ENCODE results near the gene PCGF1. TPM values are rescaled to one million over a fixed set of nuclear protein-coding genes. Genes with fewer than 3 reads are reported as not detected.

The PCGF1 gene
- total and polyA plus RNA-seq, 2 of the 13 experiments (the other 11 are each of a cell fraction or from before 2014, with no cell fraction given): 20.4 to 22.6 TPM

Other genes starting within 250 kb of the PCGF1 start
- gene SLC4A5, start 164.3 kb downstream of the PCGF1 start, total RNA-seq (2016; rRNA removed; fragmentation: Illumina TruSeq; extraction: Trizol): 0.25 TPM in 1 of 2 replicates, not detected in the other
- gene SLC4A5, start 164.3 kb downstream of the PCGF1 start, polyA plus RNA-seq (2011; rRNA removed): 0.50 and 0.51 TPM in 2 replicates
- gene DCTN1, start 127.4 kb downstream of the PCGF1 start, total RNA-seq (2016; rRNA removed; fragmentation: Illumina TruSeq; extraction: Trizol): 109 and 122 TPM in 2 replicates
- gene DCTN1, start 127.4 kb downstream of the PCGF1 start, polyA plus RNA-seq (2011; rRNA removed): 73.2 and 82.4 TPM in 2 replicates
- 0.13 and 0.15 TPM in 2 replicates for gene C2orf81, start 86.1 kb downstream of the PCGF1 start, total RNA-seq (2016; rRNA removed; fragmentation: Illumina TruSeq; extraction: Trizol)
- gene C2orf81, start 86.1 kb downstream of the PCGF1 start, polyA plus RNA-seq (2011; rRNA removed): 0.05 and 0.17 TPM in 2 replicates
- 1.3 and 2.0 TPM in 2 replicates for gene WDR54, start 86.0 kb downstream of the PCGF1 start, total RNA-seq (2016; rRNA removed; fragmentation: Illumina TruSeq; extraction: Trizol)
- gene WDR54, start 86.0 kb downstream of the PCGF1 start, polyA plus RNA-seq (2011; rRNA removed): 12.4 and 17.3 TPM in 2 replicates
- 107 and 159 TPM in 2 replicates for gene RTKN, start 65.8 kb downstream of the PCGF1 start, total RNA-seq (2016; rRNA removed; fragmentation: Illumina TruSeq; extraction: Trizol)
- gene RTKN, start 65.8 kb downstream of the PCGF1 start, polyA plus RNA-seq (2011; rRNA removed): 166 and 187 TPM in 2 replicates
- gene INO80B, start 52.6 kb downstream of the PCGF1 start, total RNA-seq (2016; rRNA removed; fragmentation: Illumina TruSeq; extraction: Trizol): 10.0 and 14.5 TPM in 2 replicates
- gene INO80B, start 52.6 kb downstream of the PCGF1 start, polyA plus RNA-seq (2011; rRNA removed): 6.2 and 7.9 TPM in 2 replicates
- gene WBP1, start 49.3 kb downstream of the PCGF1 start, total RNA-seq (2016; rRNA removed; fragmentation: Illumina TruSeq; extraction: Trizol): 26.5 and 38.8 TPM in 2 replicates
- 85.7 and 107 TPM in 2 replicates for gene WBP1, start 49.3 kb downstream of the PCGF1 start, polyA plus RNA-seq (2011; rRNA removed)
- gene MOGS, start 42.3 kb downstream of the PCGF1 start, total RNA-seq (2016; rRNA removed; fragmentation: Illumina TruSeq; extraction: Trizol): 30.1 and 95.2 TPM in 2 replicates
- 117 and 124 TPM in 2 replicates for gene MOGS, start 42.3 kb downstream of the PCGF1 start, polyA plus RNA-seq (2011; rRNA removed)
- gene MRPL53, start 35.0 kb downstream of the PCGF1 start, total RNA-seq (2016; rRNA removed; fragmentation: Illumina TruSeq; extraction: Trizol): 51.9 and 53.8 TPM in 2 replicates
- 28.8 and 34.3 TPM in 2 replicates for gene MRPL53, start 35.0 kb downstream of the PCGF1 start, polyA plus RNA-seq (2011; rRNA removed)
- gene CCDC142, start 24.7 kb downstream of the PCGF1 start, total RNA-seq (2016; rRNA removed; fragmentation: Illumina TruSeq; extraction: Trizol): 8.8 and 30.4 TPM in 2 replicates
- 14.7 and 17.7 TPM in 2 replicates for gene CCDC142, start 24.7 kb downstream of the PCGF1 start, polyA plus RNA-seq (2011; rRNA removed)
- 21.1 and 28.3 TPM in 2 replicates for gene TTC31, start 24.6 kb downstream of the PCGF1 start, total RNA-seq (2016; rRNA removed; fragmentation: Illumina TruSeq; extraction: Trizol)
- 39.5 and 43.4 TPM in 2 replicates for gene TTC31, start 24.6 kb downstream of the PCGF1 start, polyA plus RNA-seq (2011; rRNA removed)
- gene LBX2, start 8.1 kb downstream of the PCGF1 start, total RNA-seq (2016; rRNA removed; fragmentation: Illumina TruSeq; extraction: Trizol): 4.0 and 8.1 TPM in 2 replicates
- gene LBX2, start 8.1 kb downstream of the PCGF1 start, polyA plus RNA-seq (2011; rRNA removed): 6.4 and 7.3 TPM in 2 replicates
- 0.20 TPM in 1 of 2 replicates, not detected in the other for gene TLX2, start 6.8 kb upstream of the PCGF1 start, total RNA-seq (2016; rRNA removed; fragmentation: Illumina TruSeq; extraction: Trizol)
- 0.05 and 0.09 TPM in 2 replicates for gene TLX2, start 6.8 kb upstream of the PCGF1 start, polyA plus RNA-seq (2011; rRNA removed)
- 23.9 and 27.6 TPM in 2 replicates for gene DQX1, start 18.5 kb upstream of the PCGF1 start, total RNA-seq (2016; rRNA removed; fragmentation: Illumina TruSeq; extraction: Trizol)
- 72.9 and 89.8 TPM in 2 replicates for gene DQX1, start 18.5 kb upstream of the PCGF1 start, polyA plus RNA-seq (2011; rRNA removed)
- 67.0 and 174 TPM in 2 replicates for gene AUP1, start 22.0 kb upstream of the PCGF1 start, total RNA-seq (2016; rRNA removed; fragmentation: Illumina TruSeq; extraction: Trizol)
- 267 and 291 TPM in 2 replicates for gene AUP1, start 22.0 kb upstream of the PCGF1 start, polyA plus RNA-seq (2011; rRNA removed)
- 37.0 and 47.7 TPM in 2 replicates for gene HTRA2, start 22.2 kb upstream of the PCGF1 start, total RNA-seq (2016; rRNA removed; fragmentation: Illumina TruSeq; extraction: Trizol)
- gene HTRA2, start 22.2 kb upstream of the PCGF1 start, polyA plus RNA-seq (2011; rRNA removed): 50.3 and 56.1 TPM in 2 replicates
- gene LOXL3, start 46.2 kb upstream of the PCGF1 start, total RNA-seq (2016; rRNA removed; fragmentation: Illumina TruSeq; extraction: Trizol): 0.39 and 0.55 TPM in 2 replicates
- 6.5 and 7.2 TPM in 2 replicates for gene LOXL3, start 46.2 kb upstream of the PCGF1 start, polyA plus RNA-seq (2011; rRNA removed)
- gene DOK1, start 47.0 kb upstream of the PCGF1 start, total RNA-seq (2016; rRNA removed; fragmentation: Illumina TruSeq; extraction: Trizol): 0.53 and 0.66 TPM in 2 replicates
- gene DOK1, start 47.0 kb upstream of the PCGF1 start, polyA plus RNA-seq (2011; rRNA removed): 0.74 and 0.84 TPM in 2 replicates
- not detected in 2 replicates for gene M1AP, start 140.6 kb upstream of the PCGF1 start, total RNA-seq (2016; rRNA removed; fragmentation: Illumina TruSeq; extraction: Trizol)
- 0.16 TPM in 1 of 2 replicates, not detected in the other for gene M1AP, start 140.6 kb upstream of the PCGF1 start, polyA plus RNA-seq (2011; rRNA removed)
- gene SEMA4F, start 146.6 kb upstream of the PCGF1 start, total RNA-seq (2016; rRNA removed; fragmentation: Illumina TruSeq; extraction: Trizol): 4.0 and 7.1 TPM in 2 replicates
- 10.3 and 10.6 TPM in 2 replicates for gene SEMA4F, start 146.6 kb upstream of the PCGF1 start, polyA plus RNA-seq (2011; rRNA removed)